ENCODE data around the gene ADARB2. TPM values are rescaled to one million over a fixed set of nuclear protein-coding genes. Genes with fewer than 3 reads are reported as not detected.

The ADARB2 gene
- total RNA-seq, 2 donors from 2014 or later = 1.1 to 1.8 TPM

DNA sequence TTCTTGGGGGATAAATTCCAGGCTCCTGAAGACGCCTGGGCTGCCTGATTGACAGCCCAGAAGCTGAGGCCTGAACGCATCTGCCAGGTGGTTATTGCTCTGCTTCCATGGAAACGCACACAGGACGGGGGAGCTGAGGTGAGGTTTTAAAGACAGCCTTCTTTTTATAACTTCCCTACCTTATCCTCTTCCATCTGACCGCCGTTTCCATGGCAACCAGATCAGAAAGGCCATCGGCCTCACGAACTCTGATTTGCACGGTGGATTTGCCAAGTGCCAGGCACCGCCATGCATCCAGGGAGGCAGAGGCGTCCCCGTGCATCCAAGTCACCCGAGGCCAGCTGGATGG, 260.9 kb downstream of the ADARB2 start:
- peaks cover 29% of the 10 kb centered on the region for H3K9me3 Mint-ChIP-seq
- 80 to 83% methylated on average over 9 to 13 of the region's 13 CpGs for WGBS, 2 experiments (ENCODE audit: insufficient coverage in 1 of 2, insufficient read length in 1 of 2)
- Histone ChIP-seq H3K4me1 (ENCODE audit: control insufficient read depth, insufficient read depth, low read length) (no peaks in the 10 kb centered on the region), H3K27ac (ENCODE audit: low read depth, low read length) (peak overlapping the region; percentile 69), H3K9ac (ENCODE audit: extremely low read depth, low read length, poor library complexity, severe bottlenecking) (no peak overlapping the region), H3K36me3 (ENCODE audit: control insufficient read depth, insufficient read depth, low read length) (no peaks in the 10 kb centered on the region), H3K4me3 (ENCODE audit: low read length) (no peak overlapping the region), H3K27me3 (ENCODE audit: control insufficient read depth, insufficient read depth, low read length, poor library complexity, severe bottlenecking) (no peaks in the 10 kb centered on the region), H3K9me3 (ENCODE audit: control insufficient read depth, low read length) (no peaks in the 10 kb centered on the region)
- no peak overlapping the region for H3K27ac Mint-ChIP-seq
- TF ChIP-seq, protein P1, sequence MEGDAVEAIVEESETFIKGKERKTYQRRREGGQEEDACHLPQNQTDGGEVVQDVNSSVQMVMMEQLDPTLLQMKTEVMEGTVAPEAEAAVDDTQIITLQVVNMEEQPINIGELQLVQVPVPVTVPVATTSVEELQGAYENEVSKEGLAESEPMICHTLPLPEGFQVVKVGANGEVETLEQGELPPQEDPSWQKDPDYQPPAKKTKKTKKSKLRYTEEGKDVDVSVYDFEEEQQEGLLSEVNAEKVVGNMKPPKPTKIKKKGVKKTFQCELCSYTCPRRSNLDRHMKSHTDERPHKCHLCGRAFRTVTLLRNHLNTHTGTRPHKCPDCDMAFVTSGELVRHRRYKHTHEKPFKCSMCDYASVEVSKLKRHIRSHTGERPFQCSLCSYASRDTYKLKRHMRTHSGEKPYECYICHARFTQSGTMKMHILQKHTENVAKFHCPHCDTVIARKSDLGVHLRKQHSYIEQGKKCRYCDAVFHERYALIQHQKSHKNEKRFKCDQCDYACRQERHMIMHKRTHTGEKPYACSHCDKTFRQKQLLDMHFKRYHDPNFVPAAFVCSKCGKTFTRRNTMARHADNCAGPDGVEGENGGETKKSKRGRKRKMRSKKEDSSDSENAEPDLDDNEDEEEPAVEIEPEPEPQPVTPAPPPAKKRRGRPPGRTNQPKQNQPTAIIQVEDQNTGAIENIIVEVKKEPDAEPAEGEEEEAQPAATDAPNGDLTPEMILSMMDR (conservative IDR thresholded peaks at IDR 0.05) = no peak
- H3K4me3 Mint-ChIP-seq = no peak overlapping the region
- H3K27me3 Mint-ChIP-seq (ENCODE audit: insufficient read depth) = no peaks in the 10 kb centered on the region
- H3K4me1 Mint-ChIP-seq = peaks cover 11% of the 10 kb centered on the region
- H3K36me3 Mint-ChIP-seq (ENCODE audit: low read depth) = no peaks in the 10 kb centered on the region
- DNase-seq = no peak

DNA sequence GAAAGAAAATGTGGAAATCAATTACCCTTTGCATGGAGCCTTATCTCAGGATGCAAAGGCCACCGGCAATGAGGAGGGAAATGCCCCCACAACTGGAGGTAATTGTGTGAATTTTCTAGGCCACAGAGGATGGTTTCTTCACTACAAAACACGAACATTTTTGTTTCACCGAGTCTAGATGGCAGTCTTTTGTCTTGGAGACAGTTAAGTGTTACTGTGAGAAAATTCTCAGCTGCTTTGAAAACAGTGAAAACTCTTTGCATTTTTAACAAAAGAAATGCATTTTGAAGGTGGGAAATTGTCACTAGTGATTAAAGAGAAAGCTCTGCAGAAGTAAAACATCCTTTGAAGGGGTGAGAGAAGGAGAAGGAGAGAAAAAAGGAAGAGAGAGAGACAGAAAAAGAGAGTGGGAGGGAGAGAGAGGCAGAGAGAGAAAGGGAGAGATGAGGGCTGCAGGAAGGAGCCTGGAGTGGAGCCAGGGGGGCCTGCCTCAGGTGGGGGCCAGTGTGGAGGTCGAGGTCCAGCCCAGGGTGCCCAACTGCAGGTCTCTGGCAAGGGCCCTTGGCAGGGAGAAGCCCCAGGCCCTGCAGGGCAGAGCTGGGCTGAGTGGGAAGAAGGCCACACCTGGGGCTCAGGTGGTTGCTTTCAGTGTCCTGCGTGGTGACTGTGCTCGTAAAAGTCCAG, 261.4 kb downstream of the ADARB2 start:
- Histone ChIP-seq H3K4me1 (ENCODE audit: control insufficient read depth, insufficient read depth, low read length) (no peaks in the 10 kb centered on the region), H3K9ac (ENCODE audit: extremely low read depth, low read length, poor library complexity, severe bottlenecking) (no peak overlapping the region), H3K9me3 (ENCODE audit: control insufficient read depth, low read length) (no peaks in the 10 kb centered on the region), H3K36me3 (ENCODE audit: control insufficient read depth, insufficient read depth, low read length) (no peaks in the 10 kb centered on the region), H3K27ac (ENCODE audit: low read depth, low read length) (peak overlapping the region; percentile 69), H3K27me3 (ENCODE audit: control insufficient read depth, insufficient read depth, low read length, poor library complexity, severe bottlenecking) (no peaks in the 10 kb centered on the region), H3K4me3 (ENCODE audit: low read length) (no peak overlapping the region)
- 42 to 50% methylated on average over 4 to 6 of the region's 6 CpGs for WGBS, 2 experiments (ENCODE audit: insufficient coverage in 1 of 2, insufficient read length in 1 of 2)
- TF ChIP-seq, protein P1 (conservative IDR thresholded peaks at IDR 0.05) = no peak
- no peaks in the 10 kb centered on the region for H3K27me3 Mint-ChIP-seq (ENCODE audit: insufficient read depth)
- DNase-seq = no peak
- no peak overlapping the region for H3K27ac Mint-ChIP-seq
- no peaks in the 10 kb centered on the region for H3K36me3 Mint-ChIP-seq (ENCODE audit: low read depth)
- H3K9me3 Mint-ChIP-seq = peaks cover 29% of the 10 kb centered on the region
- H3K4me1 Mint-ChIP-seq = peaks cover 11% of the 10 kb centered on the region
- no peak overlapping the region for H3K4me3 Mint-ChIP-seq

DNA sequence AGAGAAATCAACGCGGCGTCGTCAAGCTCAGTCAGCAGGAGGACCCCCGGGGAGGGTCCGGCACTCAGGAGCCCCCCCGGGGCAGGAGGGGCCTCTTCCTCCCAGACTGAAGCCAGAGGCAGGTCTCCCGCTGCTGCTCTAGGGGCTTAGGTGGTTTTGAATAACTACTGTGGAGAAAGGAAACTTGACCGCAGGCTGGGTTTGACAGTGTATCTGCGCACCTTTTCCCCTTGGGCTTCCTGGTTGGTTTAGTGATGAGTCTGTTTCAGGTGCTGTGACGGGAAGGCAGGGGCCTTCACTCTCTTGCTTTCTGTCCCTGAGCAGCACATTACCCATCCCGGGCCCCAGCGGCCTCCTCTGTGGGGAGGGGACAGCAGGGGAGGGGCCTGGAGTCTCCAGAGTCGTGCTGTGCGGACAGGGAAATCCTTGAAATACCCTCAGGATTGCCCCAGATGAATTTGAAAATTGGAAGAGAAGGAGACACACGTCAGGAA, 262.2 kb downstream of the ADARB2 start:
- Mint-ChIP-seq H3K36me3 (ENCODE audit: low read depth) (no peaks in the 10 kb centered on the region), H3K27ac (no peak overlapping the region), H3K27me3 (ENCODE audit: insufficient read depth) (no peaks in the 10 kb centered on the region), H3K4me1 (peaks cover 11% of the 10 kb centered on the region), H3K9me3 (peaks cover 29% of the 10 kb centered on the region), H3K4me3 (no peak overlapping the region)
- H3K27me3 ChIP-seq (ENCODE audit: control insufficient read depth, insufficient read depth, low read length, poor library complexity, severe bottlenecking) = no peaks in the 10 kb centered on the region
- H3K36me3 ChIP-seq (ENCODE audit: control insufficient read depth, insufficient read depth, low read length) = no peaks in the 10 kb centered on the region
- H3K27ac ChIP-seq (ENCODE audit: low read depth, low read length) = peak overlapping the region; percentile 17
- H3K4me3 ChIP-seq (ENCODE audit: low read length) = no peak overlapping the region
- H3K9ac ChIP-seq (ENCODE audit: extremely low read depth, low read length, poor library complexity, severe bottlenecking) = no peak overlapping the region
- no peaks in the 10 kb centered on the region for H3K9me3 ChIP-seq (ENCODE audit: control insufficient read depth, low read length)
- 58 to 60% methylated on average over 4 to 16 of the region's 16 CpGs for WGBS, 2 experiments (ENCODE audit: insufficient coverage in 1 of 2, insufficient read length in 1 of 2)
- H3K4me1 ChIP-seq (ENCODE audit: control insufficient read depth, insufficient read depth, low read length) = no peaks in the 10 kb centered on the region
- peak; percentile 64 for DNase-seq
- TF ChIP-seq, protein P1 (conservative IDR thresholded peaks at IDR 0.05) = no peak
